GM23338 (cell line): ENCODE results near the gene GAK. TPM values are rescaled to one million over a fixed set of nuclear protein-coding genes. Genes with fewer than 3 reads are reported as not detected.

Experiments used
- ATAC-seq: fragments of 200-7000 bp; cut with Tn5 transposase; 3 replicates; pipeline ENCODE4 v1.9.1; 2020
- DNase-seq: peaks from one replicate; pipeline ENCODE4 v3.0.0-alpha.2; 2015; ENCODE audit warnings: low spot score
- H2AFZ ChIP-seq: fragments of 200-600 bp; sonication (generic); 2 replicates; pipeline ENCODE4 v1.8.0; 2016; ENCODE audit warnings: antibody characterized with exemption, mild to moderate bottlenecking, moderate library complexity
- H3F3A ChIP-seq: fragments of 200-600 bp; sonication (generic); replicated peaks from 2 replicates; pipeline ENCODE4 v1.8.0; 2017; ENCODE audit warnings: antibody characterized with exemption, mixed run types, low read depth
- H3K27ac ChIP-seq: fragments of 200-600 bp; sonication (generic); 2 replicates; pipeline ENCODE4 v1.6.1; 2016; ENCODE audit warnings: low read depth
- H3K27me3 ChIP-seq: fragments of 200-600 bp; sonication (generic); 2 replicates; pipeline ENCODE4 v1.8.0; 2016; ENCODE audit warnings: mild to moderate bottlenecking, mixed run types, moderate library complexity; ENCODE audit not compliant: insufficient read depth
- H3K36me3 ChIP-seq: fragments of 200-600 bp; sonication (generic); 2 replicates; pipeline ENCODE4 v1.8.0; 2016; ENCODE audit warnings: mild to moderate bottlenecking; ENCODE audit not compliant: insufficient read depth
- H3K4me1 ChIP-seq: fragments of 200-600 bp; sonication (generic); 2 replicates; pipeline ENCODE4 v1.8.0; 2016; ENCODE audit warnings: mild to moderate bottlenecking, moderate library complexity; ENCODE audit not compliant: insufficient read depth
- H3K4me2 ChIP-seq: fragments of 200-600 bp; sonication (generic); 2 replicates; pipeline ENCODE4 v1.7.1; 2017; ENCODE audit warnings: mixed run types
- H3K4me3 ChIP-seq: fragments of 200-600 bp; sonication (generic); 2 replicates; pipeline ENCODE4 v1.6.1; 2016; ENCODE audit warnings: mixed run types
- H3K79me2 ChIP-seq: fragments of 200-600 bp; sonication (generic); replicated peaks from 2 replicates; pipeline ENCODE4 v1.8.0; 2017; ENCODE audit warnings: mild to moderate bottlenecking; ENCODE audit not compliant: insufficient read depth
- H3K9me2 ChIP-seq: fragments of 200-600 bp; sonication (generic); 2 replicates; pipeline ENCODE4 v1.8.0; 2017; ENCODE audit not compliant: insufficient read depth
- H4K20me1 ChIP-seq: fragments of 200-600 bp; sonication (generic); replicated peaks from 2 replicates; pipeline ENCODE4 v1.8.0; 2017; ENCODE audit warnings: mild to moderate bottlenecking; ENCODE audit not compliant: insufficient read depth
- H3K27ac Mint-ChIP-seq: 2 replicates; pipeline ENCODE4 v1.8.0; 2020; ENCODE audit warnings: inconsistent platforms, mild to moderate bottlenecking, moderate library complexity, mixed read lengths
- H3K27me3 Mint-ChIP-seq: 3 replicates; pipeline ENCODE4 v1.8.0; 2022; ENCODE audit warnings: low read depth, mild to moderate bottlenecking, moderate library complexity, mixed read lengths, inconsistent platforms; ENCODE audit not compliant: insufficient read depth, poor library complexity
- H3K36me3 Mint-ChIP-seq: 3 replicates; pipeline ENCODE4 v1.8.0; 2021; ENCODE audit warnings: low read depth, mild to moderate bottlenecking, inconsistent platforms, moderate library complexity, mixed read lengths
- H3K4me1 Mint-ChIP-seq: 3 replicates; pipeline ENCODE4 v1.8.0; 2020; ENCODE audit warnings: mild to moderate bottlenecking, inconsistent platforms, mixed read lengths
- H3K4me3 Mint-ChIP-seq: 3 replicates; pipeline ENCODE4 v1.8.0; 2021; ENCODE audit warnings: moderate library complexity, mild to moderate bottlenecking, inconsistent platforms, mixed read lengths
- H3K9me3 Mint-ChIP-seq: 3 replicates; pipeline ENCODE4 v1.8.0; 2020; ENCODE audit warnings: moderate library complexity, mild to moderate bottlenecking, inconsistent platforms, mixed read lengths
- EZH2 ChIP-seq: fragments of 200-600 bp; sonication (generic); IDR thresholded peaks from one replicate; pipeline ENCODE4 v1.8.0; 2017; ENCODE audit warnings: antibody characterized with exemption, mild to moderate bottlenecking, low read depth; ENCODE audit not compliant: unreplicated experiment
- EZH2phosphoT487 ChIP-seq: fragments of 200-600 bp; sonication (generic); IDR thresholded peaks from one replicate; pipeline ENCODE4 v1.8.1; 2018; ENCODE audit warnings: antibody characterized with exemption; ENCODE audit not compliant: unreplicated experiment
- JUNB ChIP-seq: IDR thresholded peaks from one replicate; pipeline ENCODE4 v1.6.1; 2016; ENCODE audit warnings: antibody characterized with exemption; ENCODE audit not compliant: unreplicated experiment
- NANOG ChIP-seq: IDR thresholded peaks from 2 replicates; pipeline ENCODE4 v1.6.1; 2016; ENCODE audit warnings: antibody characterized with exemption, borderline replicate concordance
- REST ChIP-seq: IDR thresholded peaks from one replicate; pipeline ENCODE4 v1.6.1; 2018; ENCODE audit warnings: antibody characterized with exemption; ENCODE audit not compliant: unreplicated experiment
- STAT1 ChIP-seq: IDR thresholded peaks from one replicate; pipeline ENCODE4 v1.6.1; 2016; ENCODE audit warnings: antibody characterized with exemption; ENCODE audit not compliant: unreplicated experiment
- ZNF114 ChIP-seq: fragments of 250-450 bp; sonication (Bioruptor Pico); IDR thresholded peaks from 2 replicates; pipeline ENCODE4 v1.5.0; 2020; ENCODE audit warnings: mild to moderate bottlenecking, moderate library complexity
- ZNF331 ChIP-seq: fragments of 250-450 bp; sonication (Bioruptor Pico); IDR thresholded peaks from 2 replicates; pipeline ENCODE4 v1.5.0; 2020; ENCODE audit warnings: low read depth, mild to moderate bottlenecking, moderate library complexity
- ZNF462 ChIP-seq: fragments of 250-450 bp; sonication (Bioruptor Pico); IDR thresholded peaks from 2 replicates; pipeline ENCODE4 v1.5.0; 2020; ENCODE audit warnings: mild to moderate bottlenecking, moderate library complexity
- polyA plus RNA-seq: library from polyadenylated mRNA; unstranded; fragments of >200 nt; fragmentation: Nextera tagmentation; extraction: Ambion mirVana; gene quantifications from 2 replicates; pipeline ENCODE4 v1.2.1, GENCODE V29; 2016
- total RNA-seq: library from RNA; depleted of rRNA; stranded (reverse); fragments of >200 nt; shearing (Covaris generic); gene quantifications from 2 replicates; pipeline ENCODE4 v1.2.3, GENCODE V29; 2014

The GAK gene
- total and polyA plus RNA-seq, 2 experiments from 2014 or later: 48.5 to 124 TPM

- no peak overlapping the region for H3K27ac Mint-ChIP-seq
- H3K4me1 Mint-ChIP-seq: no peaks in the 10 kb centered on the region
- Histone ChIP-seq H2AFZ (no peak overlapping the region), H3K4me3 (no peak overlapping the region), H3F3A (no peaks in the 10 kb centered on the region; the same call in 1 of the 2 replicates), H3K4me1 (no peaks in the 10 kb centered on the region), H3K36me3 (no peaks in the 10 kb centered on the region), H3K27ac (no peak overlapping the region), H4K20me1 (no peaks in the 10 kb centered on the region), H3K9me2 (no peaks in the 10 kb centered on the region), H3K27me3 (peaks cover 10% of the 10 kb centered on the region; the same call in 1 of the 2 replicates), H3K79me2 (no peaks in the 10 kb centered on the region), H3K4me2 (no peak overlapping the region)
- peak overlapping the region; percentile 44; the same call in 2 of the 3 replicates for H3K4me3 Mint-ChIP-seq
- H3K27me3 Mint-ChIP-seq: peaks cover 17% of the 10 kb centered on the region
- H3K36me3 Mint-ChIP-seq: no peaks in the 10 kb centered on the region
- TF ChIP-seq REST: no peak
- TF ChIP-seq NANOG: no peak
- TF ChIP-seq STAT1: no peak
- TF ChIP-seq EZH2: no peak
- TF ChIP-seq ZNF331 (CRISPR knock-in tag): no peak
- TF ChIP-seq ZNF114 (CRISPR knock-in tag): no peak
- no peak for TF ChIP-seq JUNB
- no peak for TF ChIP-seq EZH2phosphoT487
- no peak for TF ChIP-seq ZNF462
- no peak for ATAC-seq
- no peak for DNase-seq
- H3K9me3 Mint-ChIP-seq: no peaks in the 10 kb centered on the region
Observed at GRCh38 chr4:965766-966134, 33.6 kb upstream of the GAK start.
